Fibroblast of mammary gland (primary cell): ENCODE results near the gene NCK2.

Source experiments
- DNase-seq: peaks from one replicate; pipeline ENCODE4 v3.0.0-alpha.2; 2010; ENCODE audit warnings: low read depth
- H3K4me3 ChIP-seq: 2 replicates; pipeline ENCODE4 v1.5.1; 2011; ENCODE audit warnings: low read depth, mild to moderate bottlenecking, low read length, moderate library complexity; ENCODE audit not compliant: control insufficient read depth
- CTCF ChIP-seq: conservative IDR thresholded peaks from 2 replicates; pipeline ENCODE4 v1.5.1; 2011; ENCODE audit warnings: low read depth, low read length, inconsistent platforms; ENCODE audit not compliant: control insufficient read depth, insufficient read depth

The NCK2 gene

GRCh38 chr2:105886687-105887086 is 142.0 kb downstream of the NCK2 start:
- no peak overlapping the region for H3K4me3 ChIP-seq
- DNase-seq, result no peak
- no peak for TF ChIP-seq CTCF

GRCh38 chr2:105887256-105887655 is 142.5 kb downstream of the NCK2 start:
- no peak for TF ChIP-seq CTCF
- DNase-seq, result no peak
- no peak overlapping the region for H3K4me3 ChIP-seq

- H3K4me3 ChIP-seq, result no peak overlapping the region
- TF ChIP-seq CTCF, result peak; percentile 33
- peak; percentile 36 for DNase-seq
Observed at GRCh38 chr2:105888625-105889024, 143.9 kb downstream of the NCK2 start.

- DNase-seq, result no peak
- no peak overlapping the region for H3K4me3 ChIP-seq
- TF ChIP-seq CTCF, result no peak
Observed at GRCh38 chr2:105889046-105889445, 144.3 kb downstream of the NCK2 start.

GRCh38 chr2:105890111-105890510 is 145.4 kb downstream of the NCK2 start:
- no peak for TF ChIP-seq CTCF
- no peak overlapping the region for H3K4me3 ChIP-seq
- no peak for DNase-seq

- TF ChIP-seq CTCF, result no peak
- no peak for DNase-seq
- H3K4me3 ChIP-seq, result no peak overlapping the region
Observed at GRCh38 chr2:105890856-105891255, 146.1 kb downstream of the NCK2 start.
